Mononuclear cell (primary cell): Measurements from ENCODE around the gene PLIN1. TPM values are rescaled to one million over a fixed set of nuclear protein-coding genes. Genes with fewer than 3 reads are reported as not detected.
A peak's percentile ranks its signal among the peaks of the same experiment; 100 is the strongest.
"Not testable (repeated sequence)": the region's sequence is repeated elsewhere in the genome, so short reads cannot be mapped to it uniquely, and the experiment has no call there.

Experiments
- H3K27me3 ChIP-seq: 2 replicates; pipeline ENCODE4 v1.6.0; 2011; ENCODE audit warnings: low read length, control low read depth; ENCODE audit not compliant: insufficient read depth
- H3K4me1 ChIP-seq: 2 replicates; pipeline ENCODE4 v1.5.1; 2011; ENCODE audit warnings: mild to moderate bottlenecking, low read length, control low read depth; ENCODE audit not compliant: insufficient read depth
- H3K4me3 ChIP-seq: 2 replicates; pipeline ENCODE4 v1.5.1; 2011; ENCODE audit warnings: mild to moderate bottlenecking, low read length, moderate library complexity
- H3K9me3 ChIP-seq: 2 replicates; pipeline ENCODE4 v1.5.1; 2011; ENCODE audit warnings: low read depth, mild to moderate bottlenecking, control low read depth, low read length
- total RNA-seq: library from RNA; depleted of rRNA; stranded (reverse); fragments of >200 nt; gene quantifications from one replicate; pipeline ENCODE4 v1.2.3, GENCODE V29; 2012

Gene PLIN1
- total RNA-seq: under 0.01 TPM

GRCh38 chr15:89679212-89679611 is at the start of gene PLIN1:
PLIN1 (minus strand) TSS chr15:89679367; CDS start chr15:89677489, 1,878 bp downstream.
- Histone ChIP-seq H3K9me3 (no peaks in the 10 kb centered on the region), H3K4me1 (no peaks in the 10 kb centered on the region), H3K4me3 (no peak within 1 kb of the TSS), H3K27me3 (no peaks in the 10 kb centered on the region)

GRCh38 chr15:89728254-89728653 is 49.1 kb upstream of the PLIN1 start:
- H3K4me1 ChIP-seq: no peaks in the 10 kb centered on the region
- H3K4me3 ChIP-seq: no peak overlapping the region
- no peaks in the 10 kb centered on the region for H3K27me3 ChIP-seq
- H3K9me3 ChIP-seq: no peaks in the 10 kb centered on the region

GRCh38 chr15:89725064-89725463 is 45.9 kb upstream of the PLIN1 start:
- H3K4me1 ChIP-seq: no peaks in the 10 kb centered on the region
- H3K9me3 ChIP-seq: no peaks in the 10 kb centered on the region
- H3K27me3 ChIP-seq: peaks cover 4% of the 10 kb centered on the region
- no peak overlapping the region for H3K4me3 ChIP-seq

GRCh38 chr15:89724621-89725020 is 45.5 kb upstream of the PLIN1 start:
- Histone ChIP-seq H3K4me3 (no peak overlapping the region), H3K4me1 (no peaks in the 10 kb centered on the region), H3K9me3 (no peaks in the 10 kb centered on the region), H3K27me3 (peaks cover 4% of the 10 kb centered on the region)

- Histone ChIP-seq H3K4me3 (no peak overlapping the region), H3K9me3 (no peaks in the 10 kb centered on the region), H3K4me1 (no peaks in the 10 kb centered on the region), H3K27me3 (peaks cover 4% of the 10 kb centered on the region)
Measured at GRCh38 chr15:89723031-89723430, 43.9 kb upstream of the PLIN1 start.

- Histone ChIP-seq H3K27me3 (peaks cover 3% of the 10 kb centered on the region), H3K4me3 (no peak overlapping the region), H3K9me3 (no peaks in the 10 kb centered on the region), H3K4me1 (no peaks in the 10 kb centered on the region)
Measured at GRCh38 chr15:89714775-89715174, 35.6 kb upstream of the PLIN1 start.

GRCh38 chr15:89707577-89707976 is 28.4 kb upstream of the PLIN1 start:
- H3K4me1 ChIP-seq: no peaks in the 10 kb centered on the region
- H3K9me3 ChIP-seq: no peaks in the 10 kb centered on the region
- peaks cover 3% of the 10 kb centered on the region for H3K27me3 ChIP-seq
- H3K4me3 ChIP-seq: no peak overlapping the region

- Histone ChIP-seq H3K9me3 (no peaks in the 10 kb centered on the region), H3K4me3 (no peak overlapping the region), H3K4me1 (no peaks in the 10 kb centered on the region), H3K27me3 (no peaks in the 10 kb centered on the region)
Measured at GRCh38 chr15:89704411-89704810, 25.2 kb upstream of the PLIN1 start.

GRCh38 chr15:89695198-89695597 is 16.0 kb upstream of the PLIN1 start:
- peaks cover 6% of the 10 kb centered on the region for H3K4me1 ChIP-seq

GRCh38 chr15:89693696-89694095 is 14.5 kb upstream of the PLIN1 start:
- H3K4me3 ChIP-seq: no peak overlapping the region
- no peaks in the 10 kb centered on the region for H3K9me3 ChIP-seq
- H3K4me1 ChIP-seq: peaks cover 11% of the 10 kb centered on the region
- peaks cover under 1% of the 10 kb centered on the region for H3K27me3 ChIP-seq

More at GRCh38 chr15:89695198-89695597, 16.0 kb upstream of the PLIN1 start:
- peaks cover 6% of the 10 kb centered on the region for H3K27me3 ChIP-seq
- H3K9me3 ChIP-seq: no peaks in the 10 kb centered on the region
- H3K4me3 ChIP-seq: no peak overlapping the region

GRCh38 chr15:89693091-89693490 is 13.9 kb upstream of the PLIN1 start:
- peaks cover 11% of the 10 kb centered on the region for H3K4me1 ChIP-seq
- H3K9me3 ChIP-seq: no peaks in the 10 kb centered on the region
- no peaks in the 10 kb centered on the region for H3K27me3 ChIP-seq
- H3K4me3 ChIP-seq: no peak overlapping the region

GRCh38 chr15:89690276-89691218 is 11.4 kb upstream of the PLIN1 start, which contains the start of the genes PEX11A and WDR93:
PEX11A (minus strand) TSS chr15:89690754; CDS start chr15:89690632, 122 bp downstream.
WDR93 (plus strand) TSS chr15:89690811; CDS start chr15:89701747, 10,936 bp downstream.
- H3K27me3 ChIP-seq: no peaks in the 10 kb centered on the region
- H3K9me3 ChIP-seq: no peaks in the 10 kb centered on the region
- peak within 1 kb of the TSS; percentile 76 for H3K4me3 ChIP-seq
- H3K4me1 ChIP-seq: peaks cover 11% of the 10 kb centered on the region

GRCh38 chr15:89689930-89690275 is 10.7 kb upstream of the PLIN1 start:
- Histone ChIP-seq H3K4me3 (peak overlapping the region; percentile 76), H3K4me1 (peaks cover 11% of the 10 kb centered on the region)
- H3K9me3 ChIP-seq, H3K27me3 ChIP-seq: not testable (repeated sequence)

GRCh38 chr15:89686522-89686921 is 7.4 kb upstream of the PLIN1 start:
- H3K27me3 ChIP-seq: no peaks in the 10 kb centered on the region
- peaks cover 11% of the 10 kb centered on the region for H3K4me1 ChIP-seq
- no peak overlapping the region for H3K4me3 ChIP-seq
- no peaks in the 10 kb centered on the region for H3K9me3 ChIP-seq

GRCh38 chr15:89685995-89686394 is 6.8 kb upstream of the PLIN1 start:
- Histone ChIP-seq H3K4me3 (no peak overlapping the region), H3K4me1 (peaks cover 9% of the 10 kb centered on the region), H3K9me3 (no peaks in the 10 kb centered on the region), H3K27me3 (no peaks in the 10 kb centered on the region)

GRCh38 chr15:89681146-89681545 is 2.0 kb upstream of the PLIN1 start:
- Histone ChIP-seq H3K4me1 (no peaks in the 10 kb centered on the region), H3K9me3 (no peaks in the 10 kb centered on the region), H3K27me3 (no peaks in the 10 kb centered on the region), H3K4me3 (no peak overlapping the region)
